Measurements from ENCODE around the gene PITPNC1.

GRCh38 chr17:67378454-67379250 is 1.6 kb downstream of the PITPNC1 start:
- TF ChIP-seq, protein P1, sequence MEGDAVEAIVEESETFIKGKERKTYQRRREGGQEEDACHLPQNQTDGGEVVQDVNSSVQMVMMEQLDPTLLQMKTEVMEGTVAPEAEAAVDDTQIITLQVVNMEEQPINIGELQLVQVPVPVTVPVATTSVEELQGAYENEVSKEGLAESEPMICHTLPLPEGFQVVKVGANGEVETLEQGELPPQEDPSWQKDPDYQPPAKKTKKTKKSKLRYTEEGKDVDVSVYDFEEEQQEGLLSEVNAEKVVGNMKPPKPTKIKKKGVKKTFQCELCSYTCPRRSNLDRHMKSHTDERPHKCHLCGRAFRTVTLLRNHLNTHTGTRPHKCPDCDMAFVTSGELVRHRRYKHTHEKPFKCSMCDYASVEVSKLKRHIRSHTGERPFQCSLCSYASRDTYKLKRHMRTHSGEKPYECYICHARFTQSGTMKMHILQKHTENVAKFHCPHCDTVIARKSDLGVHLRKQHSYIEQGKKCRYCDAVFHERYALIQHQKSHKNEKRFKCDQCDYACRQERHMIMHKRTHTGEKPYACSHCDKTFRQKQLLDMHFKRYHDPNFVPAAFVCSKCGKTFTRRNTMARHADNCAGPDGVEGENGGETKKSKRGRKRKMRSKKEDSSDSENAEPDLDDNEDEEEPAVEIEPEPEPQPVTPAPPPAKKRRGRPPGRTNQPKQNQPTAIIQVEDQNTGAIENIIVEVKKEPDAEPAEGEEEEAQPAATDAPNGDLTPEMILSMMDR (IDR thresholded peaks at IDR 0.05): peak; percentile 39 to 95 (median 89)
- TF ChIP-seq POLR2A (IDR thresholded peaks at IDR 0.05): peak; percentile 60 to 63

Data from uterus (tissue), 2 donors.